ENCODE data around the gene TSSC4. TPM values are rescaled to one million over a fixed set of nuclear protein-coding genes. Genes with fewer than 3 reads are reported as not detected.

The TSSC4 gene
- total and polyA plus RNA-seq, 9 of the 15 experiments (the other 6 are each of a cell fraction or from before 2014, with no cell fraction given), result 0.41 to 54.2 (median 11.0) TPM

GRCh38 chr11:2359557-2359956 lies 41.0 kb upstream of the TSSC4 start (continued):
- TF ChIP-seq KLF10 (CRISPR knock-in tag; IDR thresholded peaks at IDR 0.05) (no peak), CBX8 (IDR thresholded peaks at IDR 0.05; ENCODE audit: borderline replicate concordance, extremely low read depth, low read depth, low read length, poor library complexity, severe bottlenecking) (no peak), XRCC3 (IDR thresholded peaks at IDR 0.05) (no peak)

GRCh38 chr11:2360081-2360642 lies 40.4 kb upstream of the TSSC4 start:
- Histone ChIP-seq H2AFZ (ENCODE audit: low read depth, low read length) (no peak overlapping the region), H3K36me3 (ENCODE audit: control insufficient read depth, insufficient read depth, low read length) (no peaks in the 10 kb centered on the region), H3K4me1 (replicated peaks in 1 of 2; ENCODE audit: control insufficient read depth in 2 of 2, insufficient read depth in 2 of 2, low read length in 2 of 2) (peaks cover 0 to 7% of the 10 kb centered on the region in 2 experiments; a peak in 2 of 5 replicates), H3K9me1 (ENCODE audit: control insufficient read depth, insufficient read depth, low read length) (no peaks in the 10 kb centered on the region), H3K27me3 (ENCODE audit: control insufficient read depth in 2 of 2, insufficient read depth in 2 of 2, low read length in 2 of 2) (peaks cover 31 to 85% of the 10 kb centered on the region in 2 experiments), H3K9me3 (replicated peaks; ENCODE audit: control insufficient read depth, insufficient read depth, low read depth, low read length) (no peaks in the 10 kb centered on the region), H3K79me2 (ENCODE audit: control insufficient read depth, insufficient read depth, low read length) (no peaks in the 10 kb centered on the region), H3K4me2 (ENCODE audit: insufficient read depth, low read length) (no peak overlapping the region), H3K4me3 (no peak overlapping the region), H3K9ac (ENCODE audit: insufficient read depth in 1 of 2, low read depth in 2 of 2, low read length in 2 of 2) (no peak overlapping the region), H4K20me1 (replicated peaks; ENCODE audit: control insufficient read depth, insufficient read depth, low read length) (peaks cover 17% of the 10 kb centered on the region), H3K27ac (ENCODE audit: extremely low read depth, low read depth, low read length) (no peak overlapping the region)
- TF ChIP-seq ZNF57 (CRISPR knock-in tag; IDR thresholded peaks at IDR 0.05) (no peak), ZNF408 (CRISPR knock-in tag; IDR thresholded peaks at IDR 0.05; ENCODE audit: low read depth) (no peak), PHTF2 (CRISPR knock-in tag; IDR thresholded peaks at IDR 0.05) (no peak), ZBTB43 (CRISPR knock-in tag; IDR thresholded peaks at IDR 0.05) (no peak), HLTF (IDR thresholded peaks at IDR 0.05) (no peak), GTF2A2 (tag; IDR thresholded peaks at IDR 0.05) (no peak)
- in situ Hi-C loops (cut with MboI), result no loop called here
- POLR2A ChIA-PET, result interaction anchor here (0.6 kb wide), 1 partner anchor 86 kb away, joined by 3 read pairs; no protein-coding TSS in a partner anchor
- FAIRE-seq (no peak), DNase-seq (ENCODE audit: extremely low read depth in 1 of 4, low spot score in 3 of 4) (no peak), ATAC-seq (no peak)
- CTCF ChIA-PET (ENCODE audit: low intra/inter-chr PET ratio), result no interaction called here
- no TSS peak for BruUV-seq (replicated peaks)
- 6% methylated on average over 14 of the region's 14 CpGs for WGBS (ENCODE audit: insufficient coverage, low coverage, missing lambda C conversion rate)
- intact Hi-C loops (cut with micrococcal nuclease), result no loop called here

Measured in K562 (cell line).